Ectodermal cell (in vitro differentiated cells): Measurements from ENCODE around the gene TADA3. TPM values are rescaled to one million over a fixed set of nuclear protein-coding genes. Genes with fewer than 3 reads are reported as not detected.

Experiments used
- H3K27ac ChIP-seq: 2 replicates; pipeline ENCODE4 v1.7.0; 2013; ENCODE audit warnings: mild to moderate bottlenecking, low read depth, low read length; ENCODE audit not compliant: insufficient read depth, poor library complexity, severe bottlenecking
- H3K27me3 ChIP-seq: 2 replicates; pipeline ENCODE4 v1.7.0; 2013; ENCODE audit warnings: mild to moderate bottlenecking, low read length; ENCODE audit not compliant: insufficient read depth, control insufficient read depth, poor library complexity, severe bottlenecking
- H3K36me3 ChIP-seq: one replicate; pipeline ENCODE4 v1.7.0; 2013; ENCODE audit warnings: low read length; ENCODE audit not compliant: control insufficient read depth, insufficient read depth
- H3K4me1 ChIP-seq: one replicate; pipeline ENCODE4 v1.7.0; 2013; ENCODE audit warnings: low read length; ENCODE audit not compliant: control insufficient read depth, insufficient read depth
- H3K4me3 ChIP-seq: 2 replicates; pipeline ENCODE4 v1.7.0; 2013; ENCODE audit warnings: low read depth, low read length, control low read depth; ENCODE audit not compliant: insufficient read depth
- H3K9me3 ChIP-seq: 2 replicates; pipeline ENCODE4 v1.7.0; 2013; ENCODE audit warnings: mild to moderate bottlenecking, low read length, moderate library complexity; ENCODE audit not compliant: control insufficient read depth
- WGBS, 2 experiments: methylation state at CpG; one replicate each; pipeline ENCODE4 v1.1.7; 2013; ENCODE audit warnings: missing lambda C conversion rate in 2 of 2; 5-methylcytosine and 5-hydroxymethylcytosine counted together
- polyA plus RNA-seq, 4 experiments: library from polyadenylated mRNA; stranded (reverse); fragments of 50-300 nt; gene quantifications; one replicate each; pipeline ENCODE4 v1.2.3, GENCODE V29; 2013

TADA3 gene
- polyA plus RNA-seq (2013, experiment 1 of 4) = 94.5 TPM
- 92.5 TPM for polyA plus RNA-seq (2013, experiment 2 of 4)
- polyA plus RNA-seq (2013, experiment 3 of 4) = 84.5 TPM
- polyA plus RNA-seq (2013, experiment 4 of 4) = 98.3 TPM

- H3K4me3 ChIP-seq = peak within 1 kb of the TSS; percentile 95
- H3K36me3 ChIP-seq = peaks cover 23% of the 10 kb centered on the region
- H3K4me1 ChIP-seq = no peaks in the 10 kb centered on the region
- H3K9me3 ChIP-seq = no peaks in the 10 kb centered on the region
- no peaks in the 10 kb centered on the region for H3K27me3 ChIP-seq
- H3K27ac ChIP-seq = peak within 1 kb of the TSS; percentile 100
- 0% methylated on average over 65 of the region's 65 CpGs for WGBS, 2 experiments
These were observed at the start of gene TADA3, which contains the start of gene ARPC4 for GRCh38 chr3:9792405-9793160. TADA3 (minus strand) TSS chr3:9792473; CDS start chr3:9791466, 1,007 bp downstream. ARPC4 (plus strand) TSS chr3:9793082; CDS start chr3:9793122, 40 bp downstream.

GRCh38 chr3:9841015-9841414 is 48.7 kb upstream of the TADA3 start:
- Histone ChIP-seq H3K4me3 (no peak overlapping the region), H3K27me3 (no peaks in the 10 kb centered on the region), H3K27ac (no peak overlapping the region), H3K36me3 (peaks cover 15% of the 10 kb centered on the region), H3K4me1 (no peaks in the 10 kb centered on the region), H3K9me3 (no peaks in the 10 kb centered on the region)
- 81 to 84% methylated on average over 8 of the region's 8 CpGs for WGBS, 2 experiments

DNA sequence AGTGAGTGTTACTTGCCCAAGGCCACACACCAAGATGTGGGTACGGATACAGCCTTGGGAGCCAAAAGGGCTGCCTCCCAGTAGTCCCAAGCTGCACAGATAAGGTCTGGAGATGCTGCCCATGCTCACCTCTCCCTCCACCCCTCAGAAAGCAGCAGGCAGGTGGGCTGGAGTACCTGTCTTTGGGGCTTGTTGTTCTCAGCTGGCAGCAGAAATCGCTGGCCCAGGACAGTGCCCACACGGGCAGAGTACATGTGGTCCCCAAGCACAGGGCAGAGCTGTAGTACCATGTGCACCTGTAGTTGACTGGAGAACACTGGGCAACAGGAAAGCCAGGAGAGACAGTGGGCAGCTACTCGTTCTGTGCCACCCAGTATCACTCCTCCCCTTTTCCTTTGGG is 46.6 kb upstream of the TADA3 start:
- Histone ChIP-seq H3K4me3 (no peak overlapping the region), H3K9me3 (no peaks in the 10 kb centered on the region), H3K27me3 (no peaks in the 10 kb centered on the region), H3K4me1 (no peaks in the 10 kb centered on the region), H3K36me3 (peaks cover 15% of the 10 kb centered on the region), H3K27ac (no peak overlapping the region)
- 93 to 95% methylated on average over 4 of the region's 4 CpGs for WGBS, 2 experiments

DNA sequence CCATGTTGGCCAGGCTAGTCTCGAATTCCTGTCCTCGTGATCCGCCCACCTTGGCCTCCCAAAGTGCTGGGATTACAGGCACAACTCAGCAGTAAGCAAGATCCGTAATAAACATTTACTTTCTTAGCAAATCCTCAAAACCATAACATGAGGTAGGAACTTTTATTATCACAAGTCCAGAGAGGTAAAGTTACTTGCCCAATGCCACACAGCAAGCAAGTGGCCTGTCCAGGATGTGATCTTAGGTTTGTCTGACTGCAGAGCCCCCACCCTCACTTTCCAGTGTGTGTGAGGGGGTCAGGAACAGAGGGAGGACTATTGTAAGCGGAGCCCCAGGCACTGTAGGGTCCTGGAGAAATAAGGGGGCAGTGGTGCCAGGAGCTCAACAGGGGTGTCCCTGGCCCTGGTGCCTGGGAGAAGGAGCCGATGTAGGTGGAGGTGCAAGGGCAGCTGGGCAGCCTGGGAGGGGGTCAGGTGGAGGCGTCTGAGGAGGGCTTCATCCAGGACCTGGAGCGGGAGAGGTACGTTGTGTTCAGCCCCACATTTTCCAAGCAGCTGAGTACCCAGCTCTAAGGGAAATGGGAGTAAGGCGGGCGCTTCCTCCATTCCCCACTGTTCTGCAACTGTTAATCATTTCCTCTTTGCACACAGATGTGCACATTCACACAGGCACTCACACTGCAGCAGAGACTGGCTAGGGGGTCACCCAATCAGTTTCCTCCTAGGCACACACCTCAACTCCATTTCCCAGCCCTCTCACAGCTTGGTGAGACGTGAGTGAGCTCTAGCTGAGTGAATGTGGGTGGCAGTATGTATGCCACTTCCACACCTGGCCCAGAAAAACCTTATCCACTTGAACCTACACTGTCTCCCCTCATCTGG is 45.7 kb upstream of the TADA3 start:
- Histone ChIP-seq H3K4me1 (no peaks in the 10 kb centered on the region), H3K36me3 (peaks cover 15% of the 10 kb centered on the region), H3K9me3 (no peaks in the 10 kb centered on the region), H3K4me3 (no peak overlapping the region), H3K27ac (no peak overlapping the region), H3K27me3 (no peaks in the 10 kb centered on the region)
- 92 to 96% methylated on average over 11 to 12 of the region's 12 CpGs for WGBS, 2 experiments

DNA sequence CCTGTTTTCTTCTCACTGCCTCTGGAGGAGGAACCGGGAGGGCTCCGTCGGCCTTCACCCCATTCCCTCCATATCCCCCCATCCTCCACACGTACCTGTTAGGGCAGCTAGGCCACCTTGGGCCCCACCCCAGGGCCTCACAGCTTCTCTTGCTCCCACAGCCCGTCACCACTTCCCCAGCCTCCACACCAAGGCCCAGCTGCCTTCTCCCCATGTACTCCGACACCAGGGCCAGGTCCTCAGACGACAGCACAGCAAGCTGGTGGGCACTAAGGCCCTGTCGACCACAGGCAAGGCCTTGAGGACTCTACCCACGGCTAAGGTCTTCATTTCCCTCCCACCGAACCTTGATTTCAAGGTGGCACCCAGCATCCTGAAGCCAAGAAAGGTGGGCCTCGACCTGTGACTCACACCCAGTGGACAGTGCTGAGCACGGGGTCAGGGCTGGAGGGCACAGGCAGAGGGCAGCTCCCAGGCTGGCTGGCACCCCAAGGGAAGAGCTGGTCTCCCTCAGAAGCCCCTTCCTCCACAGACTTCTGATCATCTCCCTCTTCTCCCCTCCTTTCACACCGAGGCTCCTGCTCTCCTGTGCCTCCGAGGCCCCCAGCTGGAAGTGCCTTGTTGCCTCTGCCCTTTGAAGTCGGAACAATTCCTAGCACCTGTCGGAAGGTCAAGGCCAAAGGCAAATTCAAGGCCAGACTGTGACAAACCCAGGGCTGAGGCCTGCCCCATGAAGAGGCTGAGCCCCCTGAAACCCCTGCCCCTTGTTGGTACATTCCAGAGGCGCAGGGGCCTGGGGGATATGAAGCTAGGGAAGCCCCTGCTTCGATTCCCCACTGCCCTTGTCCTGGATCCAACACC is 42.5 kb upstream of the TADA3 start:
- peaks cover 8% of the 10 kb centered on the region for H3K36me3 ChIP-seq
- 91% methylated on average over 18 of the region's 18 CpGs for WGBS, 2 experiments

DNA sequence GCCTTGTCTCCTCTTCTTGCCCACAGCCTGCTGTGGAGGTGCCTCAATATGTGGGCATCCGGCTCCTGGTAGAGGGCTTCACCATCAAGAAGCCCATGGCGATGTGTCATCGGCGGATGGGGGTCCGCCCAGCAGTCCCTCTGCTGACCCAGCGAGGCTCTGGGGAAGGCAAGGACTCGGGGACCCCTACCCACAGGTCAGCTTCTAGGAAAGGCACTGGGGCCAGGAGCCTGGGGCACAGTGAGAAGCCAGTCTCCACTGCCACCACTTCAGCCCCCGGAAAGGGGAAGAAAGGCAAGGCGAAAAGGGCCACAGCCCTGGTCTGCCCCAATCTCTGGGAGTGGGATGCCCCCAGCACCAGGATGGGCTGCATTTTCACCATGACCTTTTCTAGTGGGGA is 40.8 kb upstream of the TADA3 start:
- Histone ChIP-seq H3K4me1 (no peaks in the 10 kb centered on the region), H3K27ac (no peak overlapping the region), H3K4me3 (no peak overlapping the region), H3K36me3 (no peaks in the 10 kb centered on the region), H3K9me3 (no peaks in the 10 kb centered on the region), H3K27me3 (no peaks in the 10 kb centered on the region)
- WGBS, 2 experiments = 95 to 97% methylated on average over 9 of the region's 9 CpGs

More for the DNA sequence above, 42.5 kb upstream of the TADA3 start:
- no peak overlapping the region for H3K4me3 ChIP-seq
- no peak overlapping the region for H3K27ac ChIP-seq
- H3K4me1 ChIP-seq = no peaks in the 10 kb centered on the region
- no peaks in the 10 kb centered on the region for H3K9me3 ChIP-seq
- no peaks in the 10 kb centered on the region for H3K27me3 ChIP-seq

DNA sequence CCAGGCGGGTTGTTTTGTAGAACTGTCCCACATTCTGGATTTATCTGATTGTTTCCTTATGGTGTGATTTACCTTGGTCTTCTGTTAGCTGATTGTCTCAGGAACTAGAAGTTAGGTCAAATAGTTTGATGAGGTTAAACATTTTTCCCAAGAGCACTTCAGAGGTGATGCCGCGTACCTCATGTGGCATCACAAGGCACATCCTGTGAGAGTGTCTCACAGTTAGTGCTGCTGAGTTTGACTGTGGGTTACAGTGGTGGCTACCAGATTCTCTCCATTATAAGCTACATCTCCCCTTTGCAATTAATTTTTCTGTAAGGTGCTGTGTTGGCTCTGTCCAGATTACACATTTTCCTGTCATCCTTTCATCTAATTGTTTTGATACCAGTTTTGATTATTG is 39.0 kb upstream of the TADA3 start:
- 88 to 99% methylated on average over 3 of the region's 3 CpGs for WGBS, 2 experiments
- H3K4me1 ChIP-seq = no peaks in the 10 kb centered on the region
- H3K27ac ChIP-seq = no peak overlapping the region
- no peak overlapping the region for H3K4me3 ChIP-seq
- no peaks in the 10 kb centered on the region for H3K27me3 ChIP-seq
- no peaks in the 10 kb centered on the region for H3K36me3 ChIP-seq
- H3K9me3 ChIP-seq = no peaks in the 10 kb centered on the region

- Histone ChIP-seq H3K4me3 (no peak overlapping the region), H3K27me3 (no peaks in the 10 kb centered on the region), H3K4me1 (no peaks in the 10 kb centered on the region), H3K9me3 (no peaks in the 10 kb centered on the region), H3K27ac (no peak overlapping the region), H3K36me3 (no peaks in the 10 kb centered on the region)
- 96 to 97% methylated on average over 17 of the region's 17 CpGs for WGBS, 2 experiments
These were observed 36.8 kb upstream of the TADA3 start for GRCh38 chr3:9828801-9829755.
